ENCODE results near the gene FBXW4. TPM values are rescaled to one million over a fixed set of nuclear protein-coding genes. Genes with fewer than 3 reads are reported as not detected.

Gene FBXW4
- polyA plus RNA-seq, 1 donor (not counting 4 experiments of a cell fraction or from before 2014, with no cell fraction given), result 22.3 TPM

DNA sequence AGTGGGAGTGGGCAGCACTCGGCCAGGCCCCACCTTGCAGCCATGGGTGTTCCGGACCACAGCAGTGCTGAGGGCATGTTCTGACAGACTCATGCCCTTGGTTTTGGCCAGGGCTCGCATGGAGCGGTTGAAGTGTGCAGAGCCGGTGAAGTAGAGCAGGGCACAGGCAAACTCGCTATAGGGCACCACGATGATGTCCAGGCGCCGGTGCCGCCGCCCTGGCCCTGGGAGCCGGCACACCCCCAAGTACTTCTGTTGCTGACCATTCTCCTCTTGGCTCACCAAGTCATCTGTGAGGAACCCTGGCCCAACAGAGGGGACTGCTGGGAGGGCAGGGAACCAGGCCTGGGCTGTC is 115.5 kb downstream of the FBXW4 start:
- DNase-seq (ENCODE audit: low read depth, low spot score) (no peak), FAIRE-seq (no peak)
- H3K9me3 ChIP-seq (ENCODE audit: control insufficient read depth, low read depth, low read length), result no peaks in the 10 kb centered on the region
- no peaks in the 10 kb centered on the region for H3K27me3 ChIP-seq (ENCODE audit: control insufficient read depth, extremely low read depth, insufficient read depth, low read length)
- H3K4me3 ChIP-seq (ENCODE audit: control insufficient read depth in 2 of 3, extremely low read depth in 1 of 3, insufficient read depth in 2 of 3, low read depth in 1 of 3, low read length in 3 of 3), result no peak overlapping the region
- H2AFZ ChIP-seq (ENCODE audit: control insufficient read depth, low read length), result no peak overlapping the region
- H3K9ac ChIP-seq (ENCODE audit: control insufficient read depth, extremely low read depth, insufficient read depth, low read length), result no peak overlapping the region
- H3K79me2 ChIP-seq (ENCODE audit: control insufficient read depth, insufficient read depth, low read length), result no peaks in the 10 kb centered on the region
- H3K4me2 ChIP-seq (ENCODE audit: control insufficient read depth, extremely low read depth, insufficient read depth, low read depth, low read length), result no peak overlapping the region
- no peaks in the 10 kb centered on the region for H3K4me1 ChIP-seq (ENCODE audit: control insufficient read depth, extremely low read depth, insufficient read depth, low read length)
- no peaks in the 10 kb centered on the region for H4K20me1 ChIP-seq (ENCODE audit: control insufficient read depth, extremely low read depth, insufficient read depth, low read length)
- peaks cover 19 to 23% of the 10 kb centered on the region in 2 experiments for H3K36me3 ChIP-seq (ENCODE audit: control insufficient read depth in 2 of 2, extremely low read depth in 1 of 2, insufficient read depth in 2 of 2, low read length in 2 of 2)
- no peak overlapping the region for H3K27ac ChIP-seq (ENCODE audit: control insufficient read depth, insufficient read depth, low read length)
- H3K9me1 ChIP-seq (ENCODE audit: control insufficient read depth, extremely low read depth, insufficient read depth, low read length), result no peaks in the 10 kb centered on the region
- TF ChIP-seq EZH2 (IDR thresholded peaks at IDR 0.05; ENCODE audit: low read length), result no peak
- TF ChIP-seq, protein P1, sequence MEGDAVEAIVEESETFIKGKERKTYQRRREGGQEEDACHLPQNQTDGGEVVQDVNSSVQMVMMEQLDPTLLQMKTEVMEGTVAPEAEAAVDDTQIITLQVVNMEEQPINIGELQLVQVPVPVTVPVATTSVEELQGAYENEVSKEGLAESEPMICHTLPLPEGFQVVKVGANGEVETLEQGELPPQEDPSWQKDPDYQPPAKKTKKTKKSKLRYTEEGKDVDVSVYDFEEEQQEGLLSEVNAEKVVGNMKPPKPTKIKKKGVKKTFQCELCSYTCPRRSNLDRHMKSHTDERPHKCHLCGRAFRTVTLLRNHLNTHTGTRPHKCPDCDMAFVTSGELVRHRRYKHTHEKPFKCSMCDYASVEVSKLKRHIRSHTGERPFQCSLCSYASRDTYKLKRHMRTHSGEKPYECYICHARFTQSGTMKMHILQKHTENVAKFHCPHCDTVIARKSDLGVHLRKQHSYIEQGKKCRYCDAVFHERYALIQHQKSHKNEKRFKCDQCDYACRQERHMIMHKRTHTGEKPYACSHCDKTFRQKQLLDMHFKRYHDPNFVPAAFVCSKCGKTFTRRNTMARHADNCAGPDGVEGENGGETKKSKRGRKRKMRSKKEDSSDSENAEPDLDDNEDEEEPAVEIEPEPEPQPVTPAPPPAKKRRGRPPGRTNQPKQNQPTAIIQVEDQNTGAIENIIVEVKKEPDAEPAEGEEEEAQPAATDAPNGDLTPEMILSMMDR (optimal IDR thresholded peaks at IDR 0.05 in 1 of 3, IDR thresholded peaks at IDR 0.05 in 1 of 3, conservative IDR thresholded peaks at IDR 0.05 in 1 of 3; ENCODE audit: extremely low read depth in 1 of 3, insufficient read depth in 2 of 3, low read length in 3 of 3), result no peak
- dilution Hi-C loops (cut with MboI; ENCODE audit: extremely low pct_ligation_motif_present, low sequenced_read_pairs), result no loop called here

DNA sequence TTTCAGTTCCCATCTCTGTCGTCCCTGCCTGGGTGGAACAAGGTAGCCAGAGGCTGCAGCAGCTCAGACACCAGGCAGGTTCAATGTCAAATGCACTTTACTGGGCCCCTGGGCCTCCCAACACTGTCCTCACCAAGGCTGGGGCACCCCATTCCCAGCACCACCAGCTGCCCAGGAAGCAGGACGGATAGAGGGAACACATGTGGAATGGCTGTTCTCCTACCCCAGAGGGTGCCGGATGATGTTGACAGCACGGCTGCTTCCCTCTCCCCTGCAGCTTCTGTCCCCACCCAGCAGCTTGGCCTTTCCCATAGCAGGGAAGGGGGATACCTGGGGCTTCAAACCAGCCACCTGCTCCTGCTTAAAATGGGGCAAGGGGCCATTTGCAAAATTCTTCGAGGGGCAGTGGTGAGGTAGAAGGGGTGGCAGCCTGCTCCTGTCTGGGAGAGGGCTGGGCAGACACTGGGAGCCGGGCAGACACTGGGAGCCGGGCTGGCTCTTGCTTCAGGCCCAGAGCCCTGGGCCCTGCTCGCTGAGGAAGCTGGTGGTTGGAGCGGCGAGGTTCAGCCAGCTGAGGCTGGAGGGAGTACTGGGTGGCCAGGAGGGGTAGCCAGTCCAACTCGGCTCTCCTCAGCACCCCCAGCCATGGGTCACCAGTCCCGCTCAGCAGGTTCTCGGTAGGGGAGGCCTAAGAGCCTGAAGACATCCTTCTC is 116.0 kb downstream of the FBXW4 start:
- Histone ChIP-seq H3K4me3 (ENCODE audit: control insufficient read depth in 2 of 3, extremely low read depth in 1 of 3, insufficient read depth in 2 of 3, low read depth in 1 of 3, low read length in 3 of 3) (no peak overlapping the region), H3K27ac (ENCODE audit: control insufficient read depth, insufficient read depth, low read length) (no peak overlapping the region), H3K27me3 (ENCODE audit: control insufficient read depth, extremely low read depth, insufficient read depth, low read length) (no peaks in the 10 kb centered on the region), H3K36me3 (ENCODE audit: control insufficient read depth in 2 of 2, extremely low read depth in 1 of 2, insufficient read depth in 2 of 2, low read length in 2 of 2) (peaks cover 19 to 20% of the 10 kb centered on the region in 2 experiments), H3K79me2 (ENCODE audit: control insufficient read depth, insufficient read depth, low read length) (no peaks in the 10 kb centered on the region), H3K4me1 (ENCODE audit: control insufficient read depth, extremely low read depth, insufficient read depth, low read length) (no peaks in the 10 kb centered on the region), H3K9me3 (ENCODE audit: control insufficient read depth, low read depth, low read length) (no peaks in the 10 kb centered on the region), H2AFZ (ENCODE audit: control insufficient read depth, low read length) (no peak overlapping the region), H3K4me2 (ENCODE audit: control insufficient read depth, extremely low read depth, insufficient read depth, low read depth, low read length) (no peak overlapping the region), H4K20me1 (ENCODE audit: control insufficient read depth, extremely low read depth, insufficient read depth, low read length) (no peaks in the 10 kb centered on the region), H3K9me1 (ENCODE audit: control insufficient read depth, extremely low read depth, insufficient read depth, low read length) (no peaks in the 10 kb centered on the region), H3K9ac (ENCODE audit: control insufficient read depth, extremely low read depth, insufficient read depth, low read length) (no peak overlapping the region)
- FAIRE-seq, result no peak
- dilution Hi-C loops (cut with MboI; ENCODE audit: extremely low pct_ligation_motif_present, low sequenced_read_pairs), result no loop called here
- no peak for DNase-seq (ENCODE audit: low read depth, low spot score)
- TF ChIP-seq EZH2 (IDR thresholded peaks at IDR 0.05; ENCODE audit: low read length), result no peak
- TF ChIP-seq, protein P1 (optimal IDR thresholded peaks at IDR 0.05 in 1 of 3, IDR thresholded peaks at IDR 0.05 in 1 of 3, conservative IDR thresholded peaks at IDR 0.05 in 1 of 3; ENCODE audit: extremely low read depth in 1 of 3, insufficient read depth in 2 of 3, low read length in 3 of 3), result no peak
